Liver (tissue), 9 donors: ENCODE data around the gene C3orf70. TPM values are rescaled to one million over a fixed set of nuclear protein-coding genes. Genes with fewer than 3 reads are reported as not detected.

Experiments used
- DNase-seq: peaks from one replicate; pipeline ENCODE4 v3.0.0-alpha.2; 2017; ENCODE audit warnings: low spot score
- H3K27ac ChIP-seq, 2 donors: one replicate each; pipeline ENCODE4 v1.7.0; 2013; ENCODE audit warnings: inconsistent platforms in 2 of 2, low read length in 2 of 2, control low read depth in 1 of 2, low read depth in 1 of 2, mild to moderate bottlenecking in 1 of 2
- H3K27me3 ChIP-seq, 4 donors: one replicate each; pipeline versions ENCODE4 v1.6.1 to v1.7.0; 2013; ENCODE audit warnings: low read length in 3 of 4, inconsistent platforms in 1 of 4, mild to moderate bottlenecking in 1 of 4, moderate library complexity in 1 of 4; ENCODE audit not compliant: control insufficient read depth in 4 of 4, insufficient read depth in 4 of 4
- H3K36me3 ChIP-seq, 4 donors: one replicate each; pipeline versions ENCODE4 v1.6.1 to v1.7.0; 2013; ENCODE audit warnings: low read length in 3 of 4, mild to moderate bottlenecking in 3 of 4, low read depth in 1 of 4, moderate library complexity in 1 of 4; ENCODE audit not compliant: control insufficient read depth in 4 of 4, insufficient read depth in 3 of 4
- H3K4me1 ChIP-seq, 4 donors: one replicate each; pipeline versions ENCODE4 v1.6.1 to v1.7.0; 2013; ENCODE audit warnings: low read length in 3 of 4, mild to moderate bottlenecking in 3 of 4, moderate library complexity in 1 of 4; ENCODE audit not compliant: control insufficient read depth in 4 of 4, insufficient read depth in 4 of 4
- H3K4me3 ChIP-seq, 3 donors: one replicate each; pipeline versions ENCODE4 v1.6.1 to v1.7.0; 2013; ENCODE audit warnings: low read length in 3 of 3, control low read depth in 1 of 3, low read depth in 1 of 3, mild to moderate bottlenecking in 1 of 3
- H3K9ac ChIP-seq, 2 donors: one replicate each; pipeline ENCODE4 v1.7.0; 2013; ENCODE audit warnings: low read length in 2 of 2, mild to moderate bottlenecking in 2 of 2, moderate library complexity in 2 of 2, control low read depth in 1 of 2, low read depth in 1 of 2
- H3K9me3 ChIP-seq, 4 donors: one replicate each; pipeline versions ENCODE4 v1.6.1 to v1.7.0; 2013; ENCODE audit warnings: low read length in 3 of 4; ENCODE audit not compliant: control insufficient read depth in 4 of 4
- EGR1 ChIP-seq, 2 donors: IDR thresholded peaks; 2 replicates each; pipeline ENCODE4 v1.6.1; 2016 to 2018; ENCODE audit warnings: antibody characterized with exemption in 2 of 2, low read depth in 2 of 2
- FOXA1 ChIP-seq: IDR thresholded peaks from 2 replicates; pipeline ENCODE4 v1.6.1; 2016; ENCODE audit warnings: antibody characterized with exemption
- FOXA2 ChIP-seq: IDR thresholded peaks from 2 replicates; pipeline ENCODE4 v1.6.1; 2016; ENCODE audit warnings: antibody characterized with exemption
- GABPA ChIP-seq, 2 donors: IDR thresholded peaks in 1 of 2; conservative IDR thresholded peaks in 1 of 2; 2 replicates each; pipeline ENCODE4 v1.6.1; 2016; ENCODE audit warnings: antibody characterized with exemption in 2 of 2, mild to moderate bottlenecking in 1 of 2, moderate library complexity in 1 of 2
- HNF4A ChIP-seq, 2 donors: conservative IDR thresholded peaks; 2 replicates each; pipeline ENCODE4 v1.6.1; 2016; ENCODE audit warnings: antibody characterized with exemption in 2 of 2, mild to moderate bottlenecking in 2 of 2
- HNF4G ChIP-seq: IDR thresholded peaks from 2 replicates; pipeline ENCODE4 v1.6.1; 2016; ENCODE audit warnings: antibody characterized with exemption
- JUND ChIP-seq, 2 donors: IDR thresholded peaks; 2 replicates each; pipeline ENCODE4 v1.6.1; 2016; ENCODE audit warnings: antibody characterized with exemption in 2 of 2
- RAD21 ChIP-seq, 2 donors: IDR thresholded peaks; 2 replicates each; pipeline ENCODE4 v1.6.1; 2016; ENCODE audit warnings: antibody characterized with exemption in 2 of 2, mild to moderate bottlenecking in 2 of 2
- REST ChIP-seq: IDR thresholded peaks from 2 replicates; pipeline ENCODE4 v1.6.1; 2016; ENCODE audit warnings: antibody characterized with exemption, mild to moderate bottlenecking
- RXRA ChIP-seq, 2 donors: IDR thresholded peaks; 2 replicates each; pipeline ENCODE4 v1.6.1; 2017 to 2018; ENCODE audit warnings: antibody characterized with exemption in 2 of 2, mild to moderate bottlenecking in 1 of 2
- SP1 ChIP-seq: IDR thresholded peaks from 2 replicates; pipeline ENCODE4 v1.6.1; 2018; ENCODE audit warnings: antibody characterized with exemption, mild to moderate bottlenecking
- TAF1 ChIP-seq: conservative IDR thresholded peaks from 2 replicates; pipeline ENCODE4 v1.6.1; 2016; ENCODE audit warnings: antibody characterized with exemption, mild to moderate bottlenecking
- YY1 ChIP-seq: IDR thresholded peaks from 2 replicates; pipeline ENCODE4 v1.6.1; 2016; ENCODE audit warnings: antibody characterized with exemption, mild to moderate bottlenecking
- ZBTB33 ChIP-seq: IDR thresholded peaks from 2 replicates; pipeline ENCODE4 v1.6.1; 2016; ENCODE audit warnings: antibody characterized with exemption
- WGBS: extraction: QIAGEN DNeasy Blood & Tissue Kit; methylation state at CpG from one replicate; pipeline ENCODE4 v1.1.7; 2013; 5-methylcytosine and 5-hydroxymethylcytosine counted together
- polyA plus RNA-seq, 2 donors: library from polyadenylated mRNA; stranded (reverse) in 1 of 2; unstranded in 1 of 2; fragments of 200-250 nt in 1 of 2; fragments of >200 nt in 1 of 2; fragmentation: Nextera tagmentation in 1 of 2; extraction: Ambion mirVana in 1 of 2; gene quantifications; one replicate each; pipeline versions ENCODE4 v1.2.1 to v1.2.3, GENCODE V29; 2013 to 2015
- total RNA-seq, 2 donors: library from RNA; depleted of rRNA; stranded (reverse); fragments of >200 nt; gene quantifications; one replicate each; pipeline ENCODE4 v1.2.3, GENCODE V29; 2014
- TF ChIP-seq, protein P1 (sequence below): IDR thresholded peaks from 2 replicates; pipeline ENCODE4 v1.6.1; 2016; ENCODE audit warnings: antibody characterized with exemption
- TF ChIP-seq, protein P2 (sequence below): fragments of 150-350 bp; IDR thresholded peaks from 2 replicates; pipeline ENCODE4 v1.5.1; 2017; ENCODE audit warnings: improper control_type of control experiment, low read depth, low read length; ENCODE audit not compliant: missing input control
- TF ChIP-seq, protein P3 (sequence below): IDR thresholded peaks from 2 replicates; pipeline ENCODE4 v1.6.1; 2016; ENCODE audit warnings: antibody characterized with exemption
- donor health status: healthy.
- donor health status: healthy.
- donor health status: healthy.
- donor health status: healthy.
- donor health status: healthy.

Gene C3orf70
- total and polyA plus RNA-seq, 4 donors: 0.15 to 0.79 (median 0.41) TPM

- no peak for TF ChIP-seq FOXA1
- TF ChIP-seq SP1: no peak
- TF ChIP-seq, protein P1, sequence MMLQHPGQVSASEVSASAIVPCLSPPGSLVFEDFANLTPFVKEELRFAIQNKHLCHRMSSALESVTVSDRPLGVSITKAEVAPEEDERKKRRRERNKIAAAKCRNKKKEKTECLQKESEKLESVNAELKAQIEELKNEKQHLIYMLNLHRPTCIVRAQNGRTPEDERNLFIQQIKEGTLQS: no peak
- TF ChIP-seq, protein P2, sequence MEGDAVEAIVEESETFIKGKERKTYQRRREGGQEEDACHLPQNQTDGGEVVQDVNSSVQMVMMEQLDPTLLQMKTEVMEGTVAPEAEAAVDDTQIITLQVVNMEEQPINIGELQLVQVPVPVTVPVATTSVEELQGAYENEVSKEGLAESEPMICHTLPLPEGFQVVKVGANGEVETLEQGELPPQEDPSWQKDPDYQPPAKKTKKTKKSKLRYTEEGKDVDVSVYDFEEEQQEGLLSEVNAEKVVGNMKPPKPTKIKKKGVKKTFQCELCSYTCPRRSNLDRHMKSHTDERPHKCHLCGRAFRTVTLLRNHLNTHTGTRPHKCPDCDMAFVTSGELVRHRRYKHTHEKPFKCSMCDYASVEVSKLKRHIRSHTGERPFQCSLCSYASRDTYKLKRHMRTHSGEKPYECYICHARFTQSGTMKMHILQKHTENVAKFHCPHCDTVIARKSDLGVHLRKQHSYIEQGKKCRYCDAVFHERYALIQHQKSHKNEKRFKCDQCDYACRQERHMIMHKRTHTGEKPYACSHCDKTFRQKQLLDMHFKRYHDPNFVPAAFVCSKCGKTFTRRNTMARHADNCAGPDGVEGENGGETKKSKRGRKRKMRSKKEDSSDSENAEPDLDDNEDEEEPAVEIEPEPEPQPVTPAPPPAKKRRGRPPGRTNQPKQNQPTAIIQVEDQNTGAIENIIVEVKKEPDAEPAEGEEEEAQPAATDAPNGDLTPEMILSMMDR: no peak
- no peak for TF ChIP-seq FOXA2
- no peak for TF ChIP-seq HNF4A (conservative IDR thresholded peaks at IDR 0.05)
- no peak for TF ChIP-seq ZBTB33
- TF ChIP-seq, protein P3, sequence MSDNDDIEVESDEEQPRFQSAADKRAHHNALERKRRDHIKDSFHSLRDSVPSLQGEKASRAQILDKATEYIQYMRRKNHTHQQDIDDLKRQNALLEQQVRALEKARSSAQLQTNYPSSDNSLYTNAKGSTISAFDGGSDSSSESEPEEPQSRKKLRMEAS: no peak
- no peak for TF ChIP-seq TAF1
- no peak for TF ChIP-seq RAD21 (IDR thresholded peaks at IDR 0.05)
- no peak for TF ChIP-seq RXRA (IDR thresholded peaks at IDR 0.05)
- no peak for TF ChIP-seq REST
- no peak for TF ChIP-seq HNF4G
- TF ChIP-seq JUND (IDR thresholded peaks at IDR 0.05): no peak
- TF ChIP-seq YY1: no peak
- no peak for TF ChIP-seq GABPA (IDR thresholded peaks at IDR 0.05 in 1 of 2, conservative IDR thresholded peaks at IDR 0.05 in 1 of 2)
- TF ChIP-seq EGR1 (IDR thresholded peaks at IDR 0.05; ENCODE audit: low read depth in 2 of 2): no peak
- no peaks in the 10 kb centered on the region for H3K4me1 ChIP-seq
- WGBS: 88% methylated on average over 3 of the region's 3 CpGs
- H3K9ac ChIP-seq: no peak overlapping the region
- no peak overlapping the region for H3K27ac ChIP-seq
- H3K36me3 ChIP-seq: no peaks in the 10 kb centered on the region
- no peak overlapping the region for H3K4me3 ChIP-seq
- H3K9me3 ChIP-seq: no peaks in the 10 kb centered on the region
- H3K27me3 ChIP-seq: peaks cover 0 to 13% (median under 1%) of the 10 kb centered on the region in 4 donors
- DNase-seq: no peak
Measured at GRCh38 chr3:185144784-185145183, 8.1 kb downstream of the C3orf70 start.

- H3K27ac ChIP-seq: no peak overlapping the region
- no peak overlapping the region for H3K4me3 ChIP-seq
- H3K36me3 ChIP-seq: no peaks in the 10 kb centered on the region
- no peak overlapping the region for H3K9ac ChIP-seq
- WGBS: 96% methylated on average over 1 of the region's 1 CpG
- H3K9me3 ChIP-seq: no peaks in the 10 kb centered on the region
- H3K4me1 ChIP-seq: no peaks in the 10 kb centered on the region
- no peak for DNase-seq
- TF ChIP-seq REST: no peak
- no peak for TF ChIP-seq FOXA1
- TF ChIP-seq TAF1: no peak
- no peaks in the 10 kb centered on the region for H3K27me3 ChIP-seq
Measured at GRCh38 chr3:185137821-185138220, 15.0 kb downstream of the C3orf70 start.
